WI38 (cell line): ENCODE results near the gene DBF4B.
"Not testable (repeated sequence)": the region's sequence is repeated elsewhere in the genome, so short reads cannot be mapped to it uniquely, and the experiment has no call there.

ENCODE experiments used
- H3K4me3 ChIP-seq: 2 replicates; pipeline ENCODE4 v1.5.1; 2011; ENCODE audit warnings: low read depth, mild to moderate bottlenecking, control low read depth, low read length
- CTCF ChIP-seq: IDR thresholded peaks from 2 replicates; pipeline ENCODE4 v1.5.1; 2012; ENCODE audit warnings: low read depth, mild to moderate bottlenecking, control low read depth, low read length

Gene DBF4B

GRCh38 chr17:44751331-44751730 lies 42.9 kb downstream of the DBF4B start:
- no peak for TF ChIP-seq CTCF

GRCh38 chr17:44751806-44752205 lies 43.3 kb downstream of the DBF4B start:
- no peak for TF ChIP-seq CTCF
- no peak overlapping the region for H3K4me3 ChIP-seq

More at GRCh38 chr17:44751331-44751730, 42.9 kb downstream of the DBF4B start:
- no peak overlapping the region for H3K4me3 ChIP-seq

GRCh38 chr17:44752953-44753861 lies 44.7 kb downstream of the DBF4B start:
- no peak overlapping the region for H3K4me3 ChIP-seq
- TF ChIP-seq CTCF, result no peak

- no peak overlapping the region for H3K4me3 ChIP-seq
- TF ChIP-seq CTCF, result no peak
Observed at GRCh38 chr17:44754276-44754675, 45.8 kb downstream of the DBF4B start.

- not testable (repeated sequence) for H3K4me3 ChIP-seq
Observed at GRCh38 chr17:44755180-44755579, 46.7 kb downstream of the DBF4B start.

- H3K4me3 ChIP-seq, result no peak overlapping the region
Observed at GRCh38 chr17:44757045-44757917, 48.8 kb downstream of the DBF4B start.

GRCh38 chr17:44757918-44758413 lies 49.5 kb downstream of the DBF4B start:
- no peak for TF ChIP-seq CTCF
- no peak overlapping the region for H3K4me3 ChIP-seq

More at GRCh38 chr17:44757045-44757917, 48.8 kb downstream of the DBF4B start:
- no peak for TF ChIP-seq CTCF
